Endothelial cell (in vitro differentiated cells): ENCODE measurements around the gene ALG9. TPM values are rescaled to one million over a fixed set of nuclear protein-coding genes. Genes with fewer than 3 reads are reported as not detected.

Source experiments
- DNase-seq: peaks from one replicate; pipeline ENCODE4 v3.0.0; 2021; ENCODE audit warnings: low spot score
- H3K27ac Mint-ChIP-seq: one replicate; pipeline ENCODE4 v1.8.0; 2021; ENCODE audit warnings: mixed read lengths, inconsistent platforms; ENCODE audit not compliant: unreplicated experiment
- H3K27me3 Mint-ChIP-seq: one replicate; pipeline ENCODE4 v1.8.0; 2021; ENCODE audit warnings: mild to moderate bottlenecking, moderate library complexity, mixed read lengths, inconsistent platforms; ENCODE audit not compliant: unreplicated experiment
- H3K36me3 Mint-ChIP-seq: one replicate; pipeline ENCODE4 v1.8.0; 2021; ENCODE audit warnings: mild to moderate bottlenecking, low read depth, mixed read lengths, inconsistent platforms; ENCODE audit not compliant: unreplicated experiment
- H3K4me1 Mint-ChIP-seq: one replicate; pipeline ENCODE4 v1.8.0; 2021; ENCODE audit warnings: mild to moderate bottlenecking, mixed read lengths, inconsistent platforms; ENCODE audit not compliant: unreplicated experiment
- H3K4me3 Mint-ChIP-seq: one replicate; pipeline ENCODE4 v1.8.0; 2021; ENCODE audit warnings: mild to moderate bottlenecking, mixed read lengths, inconsistent platforms; ENCODE audit not compliant: unreplicated experiment
- H3K9me3 Mint-ChIP-seq: one replicate; pipeline ENCODE4 v1.8.0; 2021; ENCODE audit warnings: mixed read lengths, inconsistent platforms; ENCODE audit not compliant: unreplicated experiment
- CTCF ChIP-seq: fragments of 200-600 bp; sonication (generic); IDR thresholded peaks from one replicate; pipeline ENCODE4 v1.5.0; 2021; ENCODE audit warnings: antibody characterized with exemption; ENCODE audit not compliant: unreplicated experiment
- total RNA-seq: library from RNA; stranded (reverse); fragmentation: NEBNext Ultra II Directional; extraction: Animal tissue kit (Norgen Biotek cat#: 25700); gene quantifications from one replicate; pipeline ENCODE4 v1.2.1, GENCODE V29; 2021; ENCODE audit not compliant: unreplicated experiment

Gene ALG9
- total RNA-seq, 1 donor from 2014 or later = 35.8 TPM

- H3K36me3 Mint-ChIP-seq = no peaks in the 10 kb centered on the region
- no peak for DNase-seq
- no peak overlapping the region for H3K27ac Mint-ChIP-seq
- TF ChIP-seq CTCF = no peak
- no peak overlapping the region for H3K4me3 Mint-ChIP-seq
- H3K27me3 Mint-ChIP-seq = no peaks in the 10 kb centered on the region
- H3K9me3 Mint-ChIP-seq = no peaks in the 10 kb centered on the region
- H3K4me1 Mint-ChIP-seq = no peaks in the 10 kb centered on the region
These were observed 42.0 kb downstream of the ALG9 start for GRCh38 chr11:111829185-111829968.

DNA sequence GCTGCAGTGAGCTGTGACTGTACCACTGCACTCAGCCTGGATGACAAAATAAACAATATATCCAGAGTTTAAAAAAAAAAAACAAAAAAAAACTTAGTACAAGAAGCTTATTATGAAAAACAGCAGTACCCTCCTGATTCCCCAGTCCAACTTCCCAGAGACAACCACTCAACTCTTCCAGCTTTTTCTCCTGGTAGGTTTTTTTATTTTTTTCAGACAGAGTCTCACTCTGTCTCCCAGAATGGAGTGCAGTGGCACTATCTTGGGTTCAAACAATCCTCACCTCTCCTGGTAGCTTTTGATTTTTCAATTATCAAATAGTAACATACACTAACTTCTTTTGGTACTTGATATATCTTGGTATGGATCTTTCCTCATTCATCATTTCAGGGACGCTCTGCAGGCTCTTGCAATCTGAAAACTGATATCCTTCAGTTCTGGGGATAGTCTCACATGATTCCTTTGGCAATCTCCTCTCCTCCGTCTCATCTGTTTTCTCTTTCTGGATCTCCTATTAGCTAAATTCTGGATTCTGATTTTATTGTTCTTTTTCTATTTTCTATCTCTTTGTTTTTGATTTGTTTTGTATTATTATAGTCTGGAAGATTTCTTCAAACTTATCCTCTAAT, 44.9 kb downstream of the ALG9 start:
- Mint-ChIP-seq H3K9me3 (no peaks in the 10 kb centered on the region), H3K36me3 (no peaks in the 10 kb centered on the region), H3K27ac (no peak overlapping the region), H3K4me1 (no peaks in the 10 kb centered on the region), H3K4me3 (no peak overlapping the region), H3K27me3 (no peaks in the 10 kb centered on the region)
- TF ChIP-seq CTCF = no peak
- DNase-seq = no peak

GRCh38 chr11:111823629-111824028, 47.8 kb downstream of the ALG9 start:
- Mint-ChIP-seq H3K27me3 (no peaks in the 10 kb centered on the region), H3K36me3 (no peaks in the 10 kb centered on the region), H3K9me3 (no peaks in the 10 kb centered on the region), H3K27ac (no peak overlapping the region), H3K4me3 (no peak overlapping the region), H3K4me1 (peaks cover 7% of the 10 kb centered on the region)
- no peak for TF ChIP-seq CTCF
- DNase-seq = no peak

DNA sequence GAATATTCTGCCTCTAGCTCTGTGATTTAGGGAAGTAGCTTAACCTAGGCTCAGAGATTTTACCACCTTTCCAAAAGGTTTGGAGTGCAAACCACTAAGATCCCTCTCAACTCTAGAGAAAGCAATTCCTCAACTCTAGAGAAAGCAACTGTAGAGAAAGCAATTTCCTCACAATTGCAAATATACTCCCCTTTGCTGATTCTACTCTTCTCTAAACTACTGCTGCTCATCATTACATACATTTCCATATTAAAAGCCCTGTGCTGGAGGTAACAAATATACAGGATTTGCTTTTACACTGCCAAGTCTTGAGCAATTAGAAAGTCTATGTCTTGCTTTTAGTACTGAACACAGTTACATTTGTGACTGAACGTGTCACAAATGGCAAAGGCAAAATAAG, 48.2 kb downstream of the ALG9 start:
- H3K4me1 Mint-ChIP-seq = peaks cover 8% of the 10 kb centered on the region
- no peak overlapping the region for H3K4me3 Mint-ChIP-seq
- H3K36me3 Mint-ChIP-seq = no peaks in the 10 kb centered on the region
- H3K27ac Mint-ChIP-seq = no peak overlapping the region
- no peak for TF ChIP-seq CTCF
- no peaks in the 10 kb centered on the region for H3K9me3 Mint-ChIP-seq
- DNase-seq = no peak
- no peaks in the 10 kb centered on the region for H3K27me3 Mint-ChIP-seq

DNA sequence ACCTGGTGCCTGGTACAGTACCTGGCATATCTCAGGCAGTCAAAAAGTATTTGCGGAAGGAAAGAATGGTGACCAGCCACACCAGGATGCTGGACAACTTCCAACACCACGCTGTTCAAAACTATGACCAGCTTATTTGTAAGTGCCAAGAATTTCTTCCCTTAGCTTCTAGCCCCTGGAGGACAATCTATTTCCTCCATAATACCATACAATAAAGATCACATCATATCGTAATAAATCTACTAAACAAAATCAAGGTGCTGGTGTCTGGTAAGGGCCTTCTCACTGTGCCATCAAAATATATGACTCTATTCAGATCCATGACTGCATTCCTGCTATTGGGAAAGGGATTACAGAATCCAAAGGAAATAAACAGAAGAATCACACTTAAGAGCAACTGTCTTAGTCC, 51.5 kb downstream of the ALG9 start:
- peaks cover 1% of the 10 kb centered on the region for H3K27me3 Mint-ChIP-seq
- TF ChIP-seq CTCF = no peak

More for the DNA sequence above, 51.5 kb downstream of the ALG9 start:
- DNase-seq = no peak
- no peaks in the 10 kb centered on the region for H3K36me3 Mint-ChIP-seq
- H3K4me1 Mint-ChIP-seq = peaks cover 8% of the 10 kb centered on the region
- H3K27ac Mint-ChIP-seq = no peak overlapping the region
- H3K9me3 Mint-ChIP-seq = no peaks in the 10 kb centered on the region
- no peak overlapping the region for H3K4me3 Mint-ChIP-seq
